GM19467 (cell line): ENCODE data around the gene FBXL2.

Experiments
- ATAC-seq: cut with Tn5 transposase; IDR thresholded peaks from one replicate; pipeline ENCODE4 v1.9.1; 2021; ENCODE audit warnings: mild to moderate bottlenecking, moderate library complexity; ENCODE audit not compliant: unreplicated experiment

FBXL2 gene, protein sequence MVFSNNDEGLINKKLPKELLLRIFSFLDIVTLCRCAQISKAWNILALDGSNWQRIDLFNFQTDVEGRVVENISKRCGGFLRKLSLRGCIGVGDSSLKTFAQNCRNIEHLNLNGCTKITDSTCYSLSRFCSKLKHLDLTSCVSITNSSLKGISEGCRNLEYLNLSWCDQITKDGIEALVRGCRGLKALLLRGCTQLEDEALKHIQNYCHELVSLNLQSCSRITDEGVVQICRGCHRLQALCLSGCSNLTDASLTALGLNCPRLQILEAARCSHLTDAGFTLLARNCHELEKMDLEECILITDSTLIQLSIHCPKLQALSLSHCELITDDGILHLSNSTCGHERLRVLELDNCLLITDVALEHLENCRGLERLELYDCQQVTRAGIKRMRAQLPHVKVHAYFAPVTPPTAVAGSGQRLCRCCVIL

DNA sequence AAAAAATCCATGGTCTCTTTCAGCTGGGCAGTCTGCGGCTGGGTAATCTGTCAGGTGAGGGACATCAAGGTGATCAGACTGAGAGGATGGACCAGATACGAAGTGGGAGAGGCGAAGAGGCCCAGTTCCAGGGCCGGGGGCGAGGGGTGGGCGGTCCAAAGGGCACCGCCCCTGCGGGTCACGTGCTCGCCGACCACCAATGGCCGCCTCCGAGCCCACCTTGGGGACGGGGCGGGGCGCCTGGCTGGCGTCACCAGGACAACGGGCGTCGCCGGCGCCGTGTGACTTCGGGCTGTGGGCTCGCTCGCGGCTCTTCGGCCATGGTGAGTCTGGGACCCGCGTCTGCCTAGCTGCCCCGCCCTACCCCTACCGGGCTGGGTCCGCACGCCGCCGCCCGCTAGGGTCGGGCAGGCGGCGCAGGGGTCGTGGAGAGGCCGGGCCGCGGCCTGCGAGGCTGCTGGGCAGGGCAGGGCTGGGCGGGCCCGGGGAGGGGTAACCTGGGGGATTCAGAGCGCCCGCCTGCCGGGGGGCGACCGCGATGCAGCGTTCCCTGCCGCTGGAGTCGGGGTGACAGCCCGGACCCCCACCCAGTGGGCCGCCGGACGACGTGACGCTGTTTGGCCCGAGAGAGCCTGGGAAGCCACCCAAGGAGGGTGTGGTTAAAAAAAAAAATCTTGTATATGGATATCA, at the start of gene FBXL2:
Gene FBXL2 (plus strand): TSS at position 250 of the 690 bp plus-strand sequence. CDS start 71 bp downstream, at position 321.
- no peak for ATAC-seq

DNA sequence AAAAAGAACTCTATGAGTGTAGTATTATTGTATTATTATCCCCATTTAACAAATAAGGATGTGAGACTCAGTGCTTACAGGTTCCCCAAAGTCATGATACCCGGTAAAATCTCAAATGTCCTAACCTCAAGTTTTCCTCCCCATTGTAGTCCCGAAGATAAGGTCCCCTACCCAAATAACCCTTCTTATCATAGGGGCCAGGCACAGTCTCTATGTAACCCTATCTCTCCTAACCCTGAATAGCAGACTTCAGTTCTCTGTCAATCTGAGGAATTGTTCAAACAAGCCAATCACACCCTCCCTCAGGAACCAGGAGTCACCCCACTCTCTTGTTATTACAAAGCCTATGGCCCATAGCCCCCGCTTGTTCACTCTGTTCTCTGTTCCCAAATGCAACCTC, 48.2 kb upstream of the FBXL2 start:
- no peak for ATAC-seq

DNA sequence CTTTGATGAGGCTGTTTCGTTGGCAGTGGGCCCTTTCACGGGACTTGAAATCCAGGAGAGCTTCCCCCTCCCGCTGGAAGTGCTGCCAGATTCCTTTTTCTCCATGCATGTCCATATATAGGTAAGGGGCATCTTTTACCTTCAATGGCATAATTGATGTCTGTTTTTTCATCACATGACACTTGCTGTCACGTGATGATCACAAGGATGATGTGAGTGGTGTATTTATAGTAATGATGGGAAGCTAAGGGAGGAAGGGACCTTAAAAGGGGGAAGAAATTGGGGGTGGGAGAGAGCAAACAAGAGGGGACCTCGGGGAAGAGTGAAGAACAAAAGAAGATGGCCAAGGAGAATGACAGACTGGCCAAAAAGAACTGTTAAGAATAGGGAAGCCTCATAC, 47.3 kb upstream of the FBXL2 start:
- no peak for ATAC-seq

DNA sequence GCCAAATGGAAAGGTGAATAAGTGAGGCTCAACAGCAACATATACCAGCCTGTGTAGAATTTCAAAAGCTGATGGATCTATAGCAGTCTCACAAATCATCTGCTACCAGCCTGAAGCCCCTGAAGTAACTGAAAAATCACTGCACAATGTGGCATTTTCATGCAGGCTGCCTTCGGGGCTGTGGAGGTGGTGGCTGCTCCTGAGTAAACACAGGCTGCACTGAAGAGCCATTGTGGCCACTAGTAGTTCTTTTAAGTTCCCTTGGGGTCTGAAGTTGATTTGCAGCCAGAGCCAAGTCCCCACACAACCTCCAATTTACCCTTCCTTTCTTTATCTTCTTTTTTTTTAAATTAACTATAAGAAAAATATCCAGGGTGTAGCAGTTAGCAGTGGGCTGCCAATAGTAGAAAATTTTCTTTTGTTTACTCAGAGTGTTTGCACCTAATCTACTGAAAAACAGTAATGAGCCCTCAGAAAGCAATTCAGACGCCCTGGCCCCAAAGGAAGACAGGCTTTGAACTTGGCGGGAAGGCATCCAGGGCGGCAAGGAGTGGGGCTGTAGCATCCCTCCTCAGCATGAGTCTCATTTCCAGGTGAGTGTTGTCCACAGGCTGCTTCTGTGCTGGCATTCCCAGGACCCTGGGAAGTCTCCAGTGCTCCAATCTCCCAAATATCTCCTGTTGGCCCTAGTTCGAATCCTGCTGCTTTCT, 45.3 kb upstream of the FBXL2 start:
- ATAC-seq: no peak

DNA sequence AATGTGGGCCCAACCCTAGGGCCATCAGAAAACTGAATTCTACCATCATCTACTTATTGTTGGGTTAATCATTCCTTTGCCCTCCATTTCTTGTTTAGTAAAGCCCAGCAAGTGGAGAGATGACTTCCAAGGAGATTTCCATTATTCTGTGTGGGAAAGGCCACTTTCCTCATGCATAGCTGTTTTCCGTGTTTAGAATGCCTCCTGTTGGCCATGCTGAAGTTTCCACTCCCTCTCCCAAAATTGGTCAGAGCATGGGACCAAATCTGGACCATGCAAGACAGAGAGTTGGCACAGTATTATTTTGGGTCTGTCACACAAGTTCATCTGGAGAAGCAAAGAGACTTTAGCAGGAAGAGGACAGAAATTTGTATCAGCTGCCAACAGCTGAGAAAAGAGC, 43.4 kb upstream of the FBXL2 start:
- ATAC-seq: no peak

DNA sequence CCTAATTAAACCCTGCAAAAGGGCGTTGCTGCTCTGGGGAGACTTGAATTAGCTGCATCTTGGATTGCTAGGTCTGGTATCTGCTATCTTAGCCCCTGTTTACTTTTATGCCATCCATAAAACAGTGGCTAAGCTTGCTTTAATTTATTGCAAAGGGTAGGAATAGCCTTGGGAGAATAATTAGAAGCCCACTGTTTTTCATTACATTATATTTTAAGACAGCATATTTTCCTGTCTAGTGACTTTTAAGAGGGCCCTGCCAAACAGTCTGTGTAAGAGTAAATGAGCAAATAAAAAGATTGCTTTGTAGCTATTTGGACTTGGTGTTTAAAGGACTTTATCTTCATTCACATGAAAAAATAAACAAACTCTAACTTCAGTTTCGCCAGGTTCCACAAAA, 41.2 kb upstream of the FBXL2 start:
- ATAC-seq: no peak

DNA sequence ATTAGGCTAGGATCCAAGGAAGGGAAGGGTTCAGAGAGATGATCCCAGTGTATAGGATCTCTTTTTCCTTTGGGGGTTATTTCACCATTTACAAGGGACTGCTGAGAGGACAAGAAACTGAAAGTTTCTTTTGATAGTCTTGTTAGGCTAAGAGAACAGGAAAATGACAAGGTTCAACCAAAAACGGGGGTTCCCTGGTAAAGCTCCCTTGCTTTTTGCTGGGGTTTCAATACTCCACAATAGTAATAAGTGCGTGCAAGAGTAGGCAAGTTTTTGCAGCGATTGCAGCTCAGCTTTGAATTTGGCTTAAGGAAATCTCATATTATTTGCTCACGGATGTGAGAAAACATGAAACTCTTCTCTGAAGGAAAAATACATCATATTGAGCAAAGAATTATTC, 39.8 kb upstream of the FBXL2 start:
- no peak for ATAC-seq

DNA sequence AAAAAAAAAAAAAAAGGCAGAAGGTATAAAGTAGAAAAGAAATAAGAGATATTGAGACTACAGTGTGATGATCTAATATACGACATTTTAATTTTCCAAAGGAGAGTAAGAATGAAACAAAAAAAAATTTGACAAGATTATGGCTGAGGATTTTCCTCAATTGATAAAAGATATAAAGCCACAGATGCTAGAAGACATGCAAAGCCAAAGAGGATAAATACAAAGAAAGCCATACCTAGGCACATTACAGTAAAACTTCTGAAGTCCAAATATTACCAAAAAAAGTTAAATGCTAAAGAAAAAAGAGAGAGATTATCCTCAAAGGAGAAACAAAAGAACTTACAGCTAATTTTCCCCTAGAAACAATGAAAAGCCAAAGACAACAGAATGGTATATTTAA, 38.3 kb upstream of the FBXL2 start:
- ATAC-seq: no peak

DNA sequence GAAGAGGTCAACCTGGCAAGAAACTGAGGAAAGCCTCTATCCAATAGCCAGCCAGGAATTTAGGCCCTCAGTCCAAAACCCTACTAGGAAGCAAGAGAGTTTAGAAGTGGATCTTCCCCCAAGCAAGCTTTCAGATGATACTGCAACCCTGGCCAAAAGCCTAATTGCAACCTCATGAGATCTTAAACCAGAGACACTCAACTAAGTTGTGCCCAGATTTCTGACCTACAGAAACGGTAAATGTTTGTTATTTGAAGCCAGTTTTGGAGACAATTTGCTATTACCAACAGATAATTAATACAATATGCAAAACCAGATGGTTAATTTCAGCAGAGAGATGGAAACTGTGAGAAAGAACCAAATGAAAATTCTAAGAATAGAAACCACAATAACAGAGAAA, 37.0 kb upstream of the FBXL2 start:
- ATAC-seq: no peak

DNA sequence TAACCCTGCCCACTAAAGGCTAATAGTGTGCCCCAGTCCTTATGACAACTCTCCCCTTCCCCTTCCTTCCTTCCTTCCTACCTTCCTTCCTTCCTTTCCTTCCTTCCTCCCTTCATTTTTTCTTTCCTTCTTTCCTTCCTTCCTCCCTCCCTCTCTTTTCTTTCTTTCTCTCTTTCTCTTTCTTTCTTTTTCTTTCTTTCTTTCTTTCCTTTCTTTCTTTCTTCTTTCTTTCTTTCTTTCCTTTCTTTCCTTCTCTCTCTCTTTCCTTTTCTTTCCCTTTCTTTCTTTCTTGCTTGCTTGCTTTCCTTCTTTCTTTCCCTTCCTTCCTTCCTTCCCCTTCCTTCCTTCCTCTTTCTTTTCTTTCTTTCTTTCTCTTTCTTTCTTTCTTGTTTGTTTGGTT, 30.5 kb upstream of the FBXL2 start:
- no peak for ATAC-seq

DNA sequence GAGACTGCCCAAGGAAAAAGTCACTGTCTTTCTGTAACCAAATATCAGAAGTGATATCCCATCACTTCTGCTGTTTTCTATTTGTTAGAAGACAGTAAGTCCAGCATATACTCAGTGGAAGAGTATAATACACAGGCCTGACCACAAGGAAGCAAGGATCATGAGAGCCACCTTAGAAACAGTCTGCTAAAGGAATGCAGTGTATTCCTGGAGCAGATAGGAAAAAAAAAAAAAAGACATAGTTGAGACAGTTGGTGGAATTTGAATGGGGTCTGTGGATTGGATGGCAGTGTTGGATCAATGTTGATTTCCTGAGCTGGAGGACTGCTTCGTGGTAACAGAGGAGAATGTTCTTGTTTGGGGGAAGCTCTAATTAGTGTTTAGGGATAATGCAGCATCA, 26.5 kb upstream of the FBXL2 start:
- no peak for ATAC-seq

DNA sequence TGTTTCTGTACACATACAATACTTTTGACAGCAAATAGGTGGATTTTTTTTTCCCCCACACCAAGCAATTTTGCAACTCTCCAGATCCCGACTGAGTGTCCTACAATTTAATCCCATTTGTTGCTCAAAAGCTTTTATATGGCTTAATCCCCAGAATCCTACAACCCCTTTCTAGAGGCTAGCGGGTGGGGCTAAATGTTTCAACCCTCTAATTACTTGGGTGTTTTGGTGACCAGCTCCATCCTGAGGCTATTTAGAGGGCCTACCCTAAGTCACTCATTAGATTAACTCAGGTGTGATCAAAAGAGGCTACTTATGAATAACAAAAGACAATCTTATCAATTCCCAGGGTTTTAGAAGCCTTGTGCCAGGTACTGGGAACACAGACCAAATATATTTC, 21.0 kb upstream of the FBXL2 start:
- ATAC-seq: no peak

DNA sequence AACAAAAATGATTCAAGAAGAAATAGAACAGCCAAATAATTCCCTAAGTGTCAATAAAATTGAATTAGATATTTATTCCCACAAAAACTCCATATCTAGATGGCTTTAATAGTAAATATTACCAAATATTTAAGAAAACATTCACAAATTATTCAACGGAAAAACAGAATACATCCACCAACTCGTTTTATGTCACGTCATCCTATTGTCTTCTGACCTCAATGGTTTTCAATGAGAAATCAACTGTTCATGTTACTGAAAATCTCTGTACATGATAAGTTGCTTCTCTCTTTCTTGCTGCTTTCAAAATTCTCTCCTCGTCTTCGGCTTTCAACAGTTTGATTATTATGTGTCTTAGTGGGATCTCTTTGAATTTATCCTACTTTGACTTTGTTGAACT, 17.1 kb upstream of the FBXL2 start:
- no peak for ATAC-seq

DNA sequence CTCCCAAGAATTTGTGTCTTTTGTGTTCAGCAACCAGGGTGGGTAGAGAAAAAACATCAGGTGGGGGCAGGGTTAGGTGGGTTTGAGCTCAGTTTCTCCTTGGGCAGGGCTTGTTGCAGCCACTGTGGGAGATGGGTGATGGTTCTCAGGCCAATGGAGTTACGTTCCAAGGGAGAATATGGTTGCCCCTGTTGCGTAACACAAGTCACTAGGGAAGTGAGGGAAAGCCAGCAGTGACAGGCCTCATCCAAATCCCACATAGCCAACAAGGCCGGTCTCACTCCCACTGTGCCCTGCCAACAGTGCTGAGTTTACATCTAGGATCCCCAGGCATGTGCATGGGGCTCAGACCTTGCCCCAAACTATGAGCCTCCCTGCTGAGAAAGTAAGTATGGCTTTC, 7.9 kb upstream of the FBXL2 start:
- no peak for ATAC-seq

DNA sequence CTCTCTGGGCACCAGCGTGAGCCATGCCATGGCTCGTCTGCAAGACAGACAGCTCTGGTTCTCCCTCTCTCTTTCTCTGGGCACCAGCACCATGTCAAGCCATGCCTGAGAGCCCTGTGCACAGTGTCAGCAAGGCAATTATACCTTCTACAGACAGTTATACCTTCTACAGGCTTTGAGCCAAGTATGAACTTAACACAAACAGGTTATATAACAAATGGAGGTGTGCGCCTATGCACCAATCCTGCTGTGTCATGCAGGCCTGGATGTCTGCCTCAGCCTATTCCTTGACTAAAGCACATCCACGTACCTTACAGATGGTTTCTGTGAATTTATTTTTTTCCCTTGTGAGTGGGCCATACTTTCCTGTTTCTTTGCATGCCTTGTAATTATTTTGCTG, 5.9 kb upstream of the FBXL2 start:
- ATAC-seq: no peak

DNA sequence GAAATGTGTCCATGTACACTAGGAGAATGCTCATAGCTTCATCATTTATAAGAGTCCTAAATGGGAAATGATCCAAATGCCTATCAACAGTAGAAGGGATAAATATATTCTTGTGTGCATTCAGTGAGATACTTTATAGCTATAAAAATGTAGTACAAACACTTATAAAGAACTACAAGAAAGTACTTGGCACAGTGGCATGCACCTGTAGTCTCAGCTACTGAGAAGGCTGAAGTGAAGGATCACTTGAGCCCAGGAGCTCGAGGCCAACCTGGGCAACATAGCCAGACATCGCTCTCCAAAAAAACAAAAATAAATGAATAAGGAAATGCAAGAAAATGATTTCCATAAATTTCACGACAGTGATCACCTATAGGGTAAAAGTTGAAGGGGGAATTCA, 3.6 kb upstream of the FBXL2 start:
- no peak for ATAC-seq

DNA sequence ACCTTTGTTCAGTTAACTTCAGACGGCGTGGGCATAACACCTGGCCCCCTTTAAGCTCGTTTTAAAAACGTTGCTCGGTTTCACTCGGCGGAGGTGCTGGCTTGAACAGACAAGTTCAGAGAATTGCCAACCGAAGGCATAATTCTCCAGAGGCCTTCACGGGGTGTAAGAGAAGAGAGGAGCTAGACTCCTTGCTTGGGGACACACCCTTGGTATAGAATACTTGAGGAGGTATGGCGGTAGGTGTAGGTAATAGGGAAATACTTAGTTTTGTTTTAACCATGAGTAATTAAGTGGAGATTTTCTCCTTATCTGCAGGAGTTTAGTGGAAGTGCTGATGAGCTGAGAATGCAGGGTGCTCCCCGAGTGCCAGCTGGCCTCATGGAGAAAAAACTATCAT, 921 bp downstream of the FBXL2 start:
- no peak for ATAC-seq

DNA sequence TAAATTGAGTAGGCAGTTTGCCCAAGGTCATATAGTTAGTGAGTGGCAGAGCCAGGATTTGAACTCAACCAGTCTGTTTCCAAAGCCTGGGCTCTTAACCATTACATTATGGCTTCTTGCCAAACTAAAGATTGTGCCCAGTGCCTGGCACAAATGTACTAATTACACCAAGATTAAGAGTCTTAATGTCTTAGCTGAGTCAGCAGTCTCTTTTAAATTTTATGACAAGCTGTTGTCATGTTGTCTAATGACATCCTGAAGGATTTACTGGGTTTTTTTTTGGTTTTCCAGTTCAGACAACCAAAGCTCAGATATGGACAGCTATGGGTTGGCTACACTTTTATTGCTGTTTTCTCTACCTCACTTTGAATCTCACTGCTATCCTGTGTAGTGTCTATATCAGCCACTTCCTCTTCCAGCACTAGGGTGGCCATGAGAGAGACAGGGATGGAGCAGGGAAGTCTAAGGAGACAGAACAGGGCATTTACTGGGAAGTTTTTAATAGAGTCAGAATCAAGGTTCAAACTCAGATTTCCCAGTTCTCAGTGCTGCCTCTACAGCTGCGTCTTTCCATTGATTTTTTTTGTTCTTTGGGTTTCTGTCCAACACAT, 10.5 kb downstream of the FBXL2 start:
- ATAC-seq: no peak

DNA sequence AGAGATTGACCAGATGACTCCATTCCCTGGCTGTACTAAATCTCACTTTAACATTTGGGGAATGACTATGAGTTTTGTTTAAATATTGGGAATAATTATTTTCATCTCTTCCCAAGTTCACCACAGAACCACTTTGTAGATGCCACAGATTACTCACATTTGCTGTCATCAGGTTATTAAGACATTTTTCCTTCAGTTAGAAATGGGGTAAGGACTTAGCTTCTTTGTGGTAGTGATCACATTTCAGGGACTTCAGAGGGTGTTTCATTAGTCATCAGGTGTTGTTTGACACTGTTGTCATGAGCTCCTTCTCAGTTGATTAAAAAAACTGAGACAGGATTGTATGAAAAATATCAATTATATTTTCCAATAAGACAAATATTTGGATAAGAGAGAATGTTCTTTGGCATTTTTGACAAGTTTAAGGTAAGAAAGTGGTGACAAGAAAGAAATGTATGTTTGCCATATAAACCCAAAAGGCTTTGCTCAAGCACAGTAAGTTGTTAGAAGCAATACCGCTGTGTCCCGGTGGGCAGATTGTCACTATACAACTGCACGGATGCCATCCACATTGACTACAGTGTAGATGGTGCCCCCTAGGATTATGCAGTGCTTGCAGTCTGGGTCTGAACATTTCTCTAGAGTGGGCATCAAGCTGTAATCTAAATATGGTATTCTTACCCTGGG, 22.3 kb downstream of the FBXL2 start:
- ATAC-seq: no peak

DNA sequence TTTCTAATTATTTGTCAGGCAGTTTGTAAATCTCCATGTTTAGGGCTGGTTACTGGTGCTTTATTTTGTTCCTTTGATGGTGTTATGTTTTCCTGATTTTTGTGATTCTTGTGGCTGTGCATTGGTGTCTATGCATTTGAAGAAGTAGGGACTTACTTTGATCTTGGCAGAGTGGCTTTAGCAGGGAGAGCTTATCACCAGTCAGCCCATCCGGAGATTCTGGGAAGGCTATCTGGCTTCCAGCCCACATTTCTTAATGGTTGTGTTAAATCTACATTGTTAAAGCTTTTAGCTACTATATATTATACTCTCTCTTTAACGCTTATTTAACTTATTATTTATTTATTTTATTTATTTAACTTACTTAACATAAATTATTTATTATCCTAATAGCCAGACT, 35.1 kb downstream of the FBXL2 start:
- no peak for ATAC-seq

DNA sequence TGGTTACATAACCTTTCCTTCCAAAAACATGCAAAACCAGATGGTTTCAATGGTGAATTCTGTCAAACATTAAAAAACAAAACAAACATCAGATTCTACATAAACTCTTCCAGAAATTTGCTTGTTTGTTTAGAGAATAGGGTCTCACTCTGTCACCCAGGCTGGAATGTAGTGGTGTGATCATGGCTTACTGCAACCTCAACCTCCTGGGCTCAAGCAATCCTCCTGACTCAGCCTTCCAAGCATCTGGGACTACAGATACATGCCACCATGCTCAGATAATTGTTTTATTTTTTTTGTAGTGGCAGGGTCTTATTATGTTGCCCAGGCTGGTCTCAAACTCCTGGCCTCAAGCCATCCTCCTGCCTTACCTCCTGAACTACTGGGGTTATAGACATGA, 36.1 kb downstream of the FBXL2 start:
- no peak for ATAC-seq
